ENCODE data around the gene LOXL3. TPM values are rescaled to one million over a fixed set of nuclear protein-coding genes. Genes with fewer than 3 reads are reported as not detected.
"Not testable (repeated sequence)": the region's sequence is repeated elsewhere in the genome, so short reads cannot be mapped to it uniquely, and the experiment has no call there.

The LOXL3 gene
- total RNA-seq, 1 experiment from 2014 or later: 0.88 TPM

GRCh38 chr2:74566076-74566753 is 12.5 kb upstream of the LOXL3 start:
- POLR2A ChIA-PET (ENCODE audit: low non-redundant PET): no interaction called here
- intact Hi-C loops (cut with micrococcal nuclease; ENCODE audit: unreplicated experiment): no loop called here
- H3K4me3 ChIP-seq (ENCODE audit: low read depth, low read length, poor library complexity, severe bottlenecking): no peak overlapping the region
- no peak for TF ChIP-seq CTCF (conservative IDR thresholded peaks at IDR 0.05; ENCODE audit: low read depth, low read length)
- TF ChIP-seq EZH2 (IDR thresholded peaks at IDR 0.05; ENCODE audit: borderline replicate concordance, low read depth, low read length, poor library complexity, severe bottlenecking): no peak
- CTCF ChIA-PET: interaction anchor here (0.5 kb wide), 1 partner anchor 193 kb away, joined by 3 read pairs; no protein-coding TSS in a partner anchor
- no peak overlapping the region for H3K27ac ChIP-seq (ENCODE audit: low read depth, low read length, poor library complexity, severe bottlenecking)
- H3K9me3 ChIP-seq (ENCODE audit: low read depth, low read length, poor library complexity, severe bottlenecking): no peaks in the 10 kb centered on the region
- no peaks in the 10 kb centered on the region for H3K4me1 ChIP-seq (ENCODE audit: insufficient read depth, low read length, poor library complexity, severe bottlenecking)
- BruUV-seq (replicated peaks): no TSS peak
- H3K27me3 ChIP-seq (replicated peaks; ENCODE audit: insufficient read depth, low read depth, low read length, poor library complexity): no peaks in the 10 kb centered on the region
- DNase-seq (ENCODE audit: low spot score): no peak
- H3K36me3 ChIP-seq (ENCODE audit: insufficient read depth, low read length, poor library complexity, severe bottlenecking): no peaks in the 10 kb centered on the region

DNA sequence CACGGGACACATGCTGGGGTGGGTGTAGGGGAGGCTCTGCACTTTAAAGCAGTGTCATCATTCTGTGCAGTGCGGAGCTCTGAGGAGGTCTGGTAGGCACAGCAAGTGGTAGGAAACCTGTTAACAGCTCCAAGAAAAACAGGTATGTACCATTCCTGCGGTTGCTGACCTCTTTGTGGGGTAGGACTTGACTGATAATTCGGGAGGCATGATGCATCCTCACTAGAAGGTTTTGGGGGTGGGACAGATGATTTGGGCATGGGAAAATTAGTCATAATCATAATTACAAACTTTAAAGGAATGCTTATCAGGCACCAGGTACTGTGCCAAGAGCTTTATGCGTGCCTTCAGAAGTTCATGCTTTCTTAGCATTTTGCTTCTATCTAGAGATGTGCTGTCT is 10.5 kb upstream of the LOXL3 start:
- BruUV-seq (replicated peaks): no TSS peak
- intact Hi-C loops (cut with micrococcal nuclease; ENCODE audit: unreplicated experiment): no loop called here
- Histone ChIP-seq H3K27ac (ENCODE audit: low read depth, low read length, poor library complexity, severe bottlenecking) (no peak overlapping the region), H3K9me3 (ENCODE audit: low read depth, low read length, poor library complexity, severe bottlenecking) (no peaks in the 10 kb centered on the region), H3K4me1 (ENCODE audit: insufficient read depth, low read length, poor library complexity, severe bottlenecking) (no peaks in the 10 kb centered on the region), H3K27me3 (replicated peaks; ENCODE audit: insufficient read depth, low read depth, low read length, poor library complexity) (no peaks in the 10 kb centered on the region), H3K4me3 (ENCODE audit: low read depth, low read length, poor library complexity, severe bottlenecking) (no peak overlapping the region), H3K36me3 (ENCODE audit: insufficient read depth, low read length, poor library complexity, severe bottlenecking) (no peaks in the 10 kb centered on the region)
- TF ChIP-seq EZH2 (IDR thresholded peaks at IDR 0.05; ENCODE audit: borderline replicate concordance, low read depth, low read length, poor library complexity, severe bottlenecking) (no peak), CTCF (conservative IDR thresholded peaks at IDR 0.05; ENCODE audit: low read depth, low read length) (no peak)
- DNase-seq (ENCODE audit: low spot score): no peak
- POLR2A ChIA-PET (ENCODE audit: low non-redundant PET): no interaction called here
- CTCF ChIA-PET: no interaction called here

DNA sequence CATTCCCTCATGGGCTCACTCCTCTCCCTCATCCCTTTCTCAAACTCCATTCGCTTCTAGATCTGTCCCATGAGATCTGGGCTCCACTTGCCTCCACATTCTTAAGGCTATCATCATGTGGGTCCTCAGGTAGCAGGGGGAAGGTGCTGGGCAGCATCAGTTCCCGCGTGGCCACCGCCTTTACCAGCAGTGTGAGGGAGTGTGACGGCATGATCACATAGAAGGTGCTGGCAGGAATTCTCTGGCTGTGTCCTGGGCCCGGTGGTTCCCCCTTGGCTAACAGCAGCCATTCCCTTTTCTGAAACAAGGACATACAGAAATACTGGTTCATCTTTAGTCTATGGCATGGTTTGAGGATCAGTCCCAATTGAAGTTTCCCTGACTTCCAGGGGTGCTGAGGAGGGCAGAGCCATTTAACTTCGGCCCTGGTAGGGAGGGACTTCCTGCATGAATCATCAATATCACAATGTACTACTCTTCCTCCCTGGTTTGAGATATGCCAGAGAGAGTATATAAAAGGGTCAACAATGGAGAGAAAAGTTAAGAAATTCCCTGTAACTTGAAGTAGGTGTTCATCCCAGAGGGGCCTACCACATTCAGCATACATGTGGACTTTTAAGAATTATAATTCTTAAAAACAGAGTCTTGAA is 8.5 kb upstream of the LOXL3 start:
- no peaks in the 10 kb centered on the region for H3K9me3 ChIP-seq (ENCODE audit: low read depth, low read length, poor library complexity, severe bottlenecking)
- no peak for TF ChIP-seq EZH2 (IDR thresholded peaks at IDR 0.05; ENCODE audit: borderline replicate concordance, low read depth, low read length, poor library complexity, severe bottlenecking)
- CTCF ChIA-PET: no interaction called here
- H3K27ac ChIP-seq (ENCODE audit: low read depth, low read length, poor library complexity, severe bottlenecking): no peak overlapping the region
- DNase-seq (ENCODE audit: low spot score): no peak
- no TSS peak for BruUV-seq (replicated peaks)
- H3K27me3 ChIP-seq (replicated peaks; ENCODE audit: insufficient read depth, low read depth, low read length, poor library complexity): no peaks in the 10 kb centered on the region
- POLR2A ChIA-PET (ENCODE audit: low non-redundant PET): no interaction called here
- H3K4me3 ChIP-seq (ENCODE audit: low read depth, low read length, poor library complexity, severe bottlenecking): no peak overlapping the region
- no peaks in the 10 kb centered on the region for H3K36me3 ChIP-seq (ENCODE audit: insufficient read depth, low read length, poor library complexity, severe bottlenecking)
- H3K4me1 ChIP-seq (ENCODE audit: insufficient read depth, low read length, poor library complexity, severe bottlenecking): no peaks in the 10 kb centered on the region
- intact Hi-C loops (cut with micrococcal nuclease; ENCODE audit: unreplicated experiment): no loop called here

- CTCF ChIA-PET: not testable (repeated sequence)
Measured at GRCh38 chr2:74561022-74561421, 7.3 kb upstream of the LOXL3 start.

More at GRCh38 chr2:74561022-74561421, 7.3 kb upstream of the LOXL3 start:
- H3K9me3 ChIP-seq (ENCODE audit: low read depth, low read length, poor library complexity, severe bottlenecking); BruUV-seq (replicated peaks); H3K36me3 ChIP-seq (ENCODE audit: insufficient read depth, low read length, poor library complexity, severe bottlenecking); H3K4me3 ChIP-seq (ENCODE audit: low read depth, low read length, poor library complexity, severe bottlenecking); H3K27ac ChIP-seq (ENCODE audit: low read depth, low read length, poor library complexity, severe bottlenecking); DNase-seq (ENCODE audit: low spot score); H3K4me1 ChIP-seq (ENCODE audit: insufficient read depth, low read length, poor library complexity, severe bottlenecking); intact Hi-C loops (cut with micrococcal nuclease; ENCODE audit: unreplicated experiment); H3K27me3 ChIP-seq (replicated peaks; ENCODE audit: insufficient read depth, low read depth, low read length, poor library complexity): not testable (repeated sequence)
- POLR2A ChIA-PET (ENCODE audit: low non-redundant PET): interaction anchor here (0.6 kb wide), 1 partner anchor 462 kb away, joined by 8 read pairs; no protein-coding TSS in a partner anchor
